RWPE1 (cell line): ENCODE results near the gene NFIA.

ENCODE experiments used
- CTCF ChIA-PET: fragments of 350-600 bp; sonication (Branson Sonifier 250); formaldehyde crosslinking; extraction: SDS; loops from one replicate; lab custom pipeline; 2021; lab: Yijun Ruan, JAX
- POLR2A ChIA-PET: fragments of 400-600 bp; formaldehyde crosslinking; extraction: SDS; loops from one replicate; lab custom pipeline; 2020; ENCODE audit warnings: antibody characterized with exemption; ENCODE audit not compliant: low non-redundant PET; lab: Yijun Ruan, JAX
- DNase-seq: peaks from one replicate; pipeline ENCODE4 v3.0.0; 2012; ENCODE audit warnings: low spot score
- H3K27ac ChIP-seq: fragments of 450-650 bp; 2 replicates; pipeline ENCODE4 v1.5.1; 2017
- TF ChIP-seq, protein P1 (sequence below): fragments of 450-650 bp; conservative IDR thresholded peaks from 2 replicates; pipeline ENCODE4 v1.5.1; 2017; ENCODE audit warnings: low read depth, mild to moderate bottlenecking

NFIA gene

DNA sequence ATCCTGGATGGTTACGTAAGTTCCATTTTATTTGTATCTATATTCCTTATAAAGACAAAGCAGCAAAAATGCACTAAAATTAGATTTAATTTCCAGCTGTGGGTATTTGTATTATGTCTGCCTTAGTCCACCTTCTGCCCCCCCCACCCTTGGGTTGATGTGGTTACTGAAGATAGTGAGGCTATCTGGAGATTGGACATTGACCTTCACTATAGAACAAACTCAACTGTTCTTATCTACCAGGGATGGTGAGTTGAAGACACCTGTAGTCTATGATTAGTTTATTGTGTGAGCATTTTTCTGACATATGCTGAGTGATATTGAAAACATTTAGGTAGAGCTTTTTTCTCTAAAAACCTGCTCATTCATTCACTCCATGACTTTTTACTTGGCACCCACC lies 122.2 kb downstream of the NFIA start:
- ChIA-PET POLR2A (no interaction called here), CTCF (interaction anchor here (0.5 kb wide), 1 partner anchor 61 kb away, joined by 5 read pairs; no protein-coding TSS in a partner anchor)
- no peak overlapping the region for H3K27ac ChIP-seq
- no peak for DNase-seq
- TF ChIP-seq, protein P1, sequence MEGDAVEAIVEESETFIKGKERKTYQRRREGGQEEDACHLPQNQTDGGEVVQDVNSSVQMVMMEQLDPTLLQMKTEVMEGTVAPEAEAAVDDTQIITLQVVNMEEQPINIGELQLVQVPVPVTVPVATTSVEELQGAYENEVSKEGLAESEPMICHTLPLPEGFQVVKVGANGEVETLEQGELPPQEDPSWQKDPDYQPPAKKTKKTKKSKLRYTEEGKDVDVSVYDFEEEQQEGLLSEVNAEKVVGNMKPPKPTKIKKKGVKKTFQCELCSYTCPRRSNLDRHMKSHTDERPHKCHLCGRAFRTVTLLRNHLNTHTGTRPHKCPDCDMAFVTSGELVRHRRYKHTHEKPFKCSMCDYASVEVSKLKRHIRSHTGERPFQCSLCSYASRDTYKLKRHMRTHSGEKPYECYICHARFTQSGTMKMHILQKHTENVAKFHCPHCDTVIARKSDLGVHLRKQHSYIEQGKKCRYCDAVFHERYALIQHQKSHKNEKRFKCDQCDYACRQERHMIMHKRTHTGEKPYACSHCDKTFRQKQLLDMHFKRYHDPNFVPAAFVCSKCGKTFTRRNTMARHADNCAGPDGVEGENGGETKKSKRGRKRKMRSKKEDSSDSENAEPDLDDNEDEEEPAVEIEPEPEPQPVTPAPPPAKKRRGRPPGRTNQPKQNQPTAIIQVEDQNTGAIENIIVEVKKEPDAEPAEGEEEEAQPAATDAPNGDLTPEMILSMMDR: no peak

DNA sequence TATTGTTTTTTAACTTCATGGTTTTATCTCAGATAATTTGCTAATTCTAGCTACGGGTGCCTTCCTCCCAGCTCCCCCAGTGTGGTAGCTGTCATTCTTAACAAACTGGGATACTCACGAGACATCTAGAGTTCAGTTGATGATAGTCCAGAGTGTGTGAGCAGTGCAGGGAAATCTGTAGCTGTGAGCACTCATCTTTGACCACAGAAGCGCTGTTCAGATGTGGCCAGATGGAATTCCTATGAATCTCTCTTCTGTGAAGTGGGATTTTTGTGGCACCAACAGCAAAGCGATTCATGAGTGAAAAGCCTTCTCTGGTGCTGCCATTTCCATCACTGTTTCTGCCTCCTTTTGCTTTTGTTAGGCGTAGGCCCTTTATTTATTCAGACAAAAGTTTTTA lies 125.1 kb downstream of the NFIA start:
- CTCF ChIA-PET: no interaction called here
- H3K27ac ChIP-seq: no peak overlapping the region
- no peak for DNase-seq
- TF ChIP-seq, protein P1: no peak
- POLR2A ChIA-PET: no interaction called here

DNA sequence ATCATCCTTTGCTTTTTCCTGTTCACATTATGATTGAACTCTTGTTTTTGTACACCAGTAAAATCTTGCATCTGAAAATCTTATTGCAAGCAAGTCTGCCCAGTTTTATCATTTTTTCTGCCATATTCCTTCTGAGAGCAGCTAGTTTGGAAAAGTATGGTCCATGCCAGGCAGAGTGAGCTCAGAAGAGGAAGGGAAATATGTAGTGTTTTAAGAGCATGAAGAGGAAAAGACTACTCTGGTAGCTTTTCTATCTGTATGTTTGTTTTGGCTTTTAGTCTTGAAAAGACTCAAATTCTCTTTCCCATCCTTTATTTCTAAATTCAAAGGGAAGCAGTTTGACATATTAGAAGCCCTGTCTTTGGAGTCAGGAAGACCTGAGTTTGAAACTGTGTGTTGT lies 125.8 kb downstream of the NFIA start:
- DNase-seq: no peak
- H3K27ac ChIP-seq: no peak overlapping the region
- TF ChIP-seq, protein P1: no peak
- POLR2A ChIA-PET: interaction anchor here (0.7 kb wide), 1 partner anchor 141 kb away, joined by 3 read pairs; no protein-coding TSS in a partner anchor
- CTCF ChIA-PET: interaction anchor here (0.8 to 1.6 kb wide), 2 partner anchors 9 to 159 kb away, joined by 5 to 8 read pairs; no protein-coding TSS in a partner anchor

DNA sequence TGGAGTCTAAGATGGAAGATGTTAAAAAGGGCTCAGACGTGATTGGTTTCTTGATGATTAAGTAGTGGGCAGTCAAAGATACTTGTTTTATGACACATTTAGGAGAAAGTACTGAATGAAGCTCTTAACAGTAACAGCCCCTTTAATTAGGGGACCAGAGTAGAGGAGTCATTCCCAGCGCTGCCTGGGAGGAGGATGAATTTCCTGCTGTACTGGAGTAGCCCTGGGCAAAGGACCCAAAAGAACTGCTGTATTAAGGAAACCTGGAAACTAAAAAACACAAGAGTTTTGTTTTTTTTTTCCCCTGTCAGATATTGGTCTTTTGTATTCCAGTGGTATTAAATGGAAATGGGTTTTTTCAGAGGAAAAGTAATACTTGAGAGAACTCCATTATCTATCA lies 126.5 kb downstream of the NFIA start:
- ChIA-PET CTCF (interaction anchor here (0.8 to 1.6 kb wide), 2 partner anchors 9 to 159 kb away, joined by 5 to 8 read pairs; no protein-coding TSS in a partner anchor), POLR2A (no interaction called here)
- TF ChIP-seq, protein P1: no peak
- H3K27ac ChIP-seq: no peak overlapping the region
- no peak for DNase-seq

DNA sequence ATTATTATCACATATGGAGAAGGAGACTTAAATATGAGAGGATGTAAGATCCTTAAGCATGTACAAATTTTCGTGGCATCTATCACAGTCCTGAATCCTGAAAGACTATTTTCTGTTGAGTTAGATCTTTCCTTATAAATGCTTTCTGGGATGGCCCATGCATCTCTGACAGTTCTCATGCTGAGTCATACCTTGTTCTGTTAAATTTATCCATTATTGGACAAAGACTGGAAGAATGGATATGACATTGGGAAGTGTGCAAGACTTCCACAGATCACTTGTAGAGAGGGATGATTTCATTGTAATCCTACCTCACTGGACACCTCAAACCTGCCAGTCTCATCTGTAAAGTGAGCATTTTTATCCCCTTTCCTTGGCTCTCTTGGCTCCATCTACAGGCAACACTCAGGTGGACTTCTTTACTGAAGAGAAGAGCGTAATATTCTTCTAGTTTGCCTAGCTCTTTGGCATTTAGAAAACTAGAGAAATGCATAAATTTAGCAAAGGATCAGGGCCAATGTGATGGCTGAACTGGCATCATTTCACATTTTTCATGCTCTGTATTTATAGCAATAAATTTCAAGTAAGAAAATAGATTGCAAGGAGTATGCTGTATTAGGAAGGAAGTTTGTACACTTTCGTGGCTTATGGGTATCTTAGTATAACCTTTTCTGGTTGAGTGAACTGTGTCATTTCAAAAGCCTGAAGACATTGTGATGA lies 128.2 kb downstream of the NFIA start:
- no peak overlapping the region for H3K27ac ChIP-seq
- no peak for DNase-seq
- ChIA-PET CTCF (interaction anchor here (0.7 kb wide), 1 partner anchor 1393 kb away, joined by 3 read pairs; no protein-coding TSS in a partner anchor), POLR2A (interaction anchor here (0.5 kb wide), 1 partner anchor 129 kb away, joined by 5 read pairs; no protein-coding TSS in a partner anchor)
- TF ChIP-seq, protein P1: no peak

DNA sequence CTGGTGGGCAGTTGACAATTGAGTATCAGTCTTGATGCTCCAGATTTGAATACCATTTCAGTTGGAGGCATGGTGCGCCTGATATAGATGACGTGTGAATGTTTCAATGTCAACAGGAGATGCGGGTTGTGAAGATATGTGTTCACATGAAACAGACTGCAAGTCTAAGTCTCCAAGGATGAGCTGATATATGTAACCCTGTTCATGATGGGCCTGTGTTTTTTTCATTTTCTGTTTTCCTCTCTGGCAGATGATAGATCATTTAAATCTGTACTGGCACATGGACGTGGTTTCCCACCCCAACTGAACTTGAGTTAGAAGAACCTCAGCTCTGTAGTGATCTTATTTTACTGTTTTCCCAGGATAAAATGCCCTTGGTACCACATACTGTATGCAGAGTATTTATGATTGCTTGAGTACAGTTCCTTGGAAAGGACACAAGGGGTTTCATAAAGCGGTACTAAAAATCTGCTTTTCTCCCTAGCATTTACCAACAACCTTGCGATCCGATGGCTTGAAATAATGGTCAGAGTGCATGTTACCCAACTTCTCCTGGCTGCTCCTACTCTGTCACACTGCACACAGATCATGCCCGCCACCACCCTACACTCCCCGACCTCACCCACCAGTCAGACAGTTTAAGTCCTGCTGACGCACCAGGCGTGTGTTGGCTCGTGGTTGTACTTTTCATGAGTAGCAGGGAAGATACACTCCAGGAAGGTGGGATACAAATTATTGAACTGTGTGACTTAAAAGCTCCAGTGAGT lies 131.1 kb downstream of the NFIA start:
- DNase-seq: no peak
- TF ChIP-seq, protein P1: no peak
- ChIA-PET CTCF (no interaction called here), POLR2A (no interaction called here)
- H3K27ac ChIP-seq: no peak overlapping the region
